PC-9 (cell line): Measurements from ENCODE around the gene DMAC2.

Experiments used
- EZH2 ChIP-seq: fragments of 200-600 bp; sonication (generic); IDR thresholded peaks from 2 replicates; pipeline ENCODE4 v1.8.0; 2017; ENCODE audit warnings: antibody characterized with exemption, low read depth
- TF ChIP-seq, protein P1 (sequence below): fragments of 200-600 bp; sonication (generic); conservative IDR thresholded peaks from 2 replicates; pipeline ENCODE4 v1.6.1; 2017; ENCODE audit warnings: mixed run types, antibody characterized with exemption, mild to moderate bottlenecking, moderate library complexity

DNA sequence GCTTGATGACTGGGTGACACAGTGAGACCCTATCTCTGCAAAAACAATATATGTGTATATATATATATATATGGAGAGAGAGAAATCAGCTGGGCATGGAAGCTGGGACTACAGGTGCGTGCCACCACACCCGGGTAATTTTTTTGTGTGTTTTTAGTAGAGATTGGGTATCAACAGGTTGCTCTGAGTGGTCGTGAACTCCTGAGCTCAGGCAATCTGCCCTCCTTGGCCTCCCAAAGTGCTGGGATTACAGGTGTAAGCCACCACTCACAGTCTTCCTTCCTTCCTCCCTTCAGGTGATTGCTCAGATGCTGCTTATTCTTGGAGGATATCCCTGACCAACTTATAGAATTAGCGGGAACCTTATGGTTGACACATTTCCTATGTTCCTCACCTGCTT lies 45.1 kb upstream of the DMAC2 start:
- TF ChIP-seq, protein P1, sequence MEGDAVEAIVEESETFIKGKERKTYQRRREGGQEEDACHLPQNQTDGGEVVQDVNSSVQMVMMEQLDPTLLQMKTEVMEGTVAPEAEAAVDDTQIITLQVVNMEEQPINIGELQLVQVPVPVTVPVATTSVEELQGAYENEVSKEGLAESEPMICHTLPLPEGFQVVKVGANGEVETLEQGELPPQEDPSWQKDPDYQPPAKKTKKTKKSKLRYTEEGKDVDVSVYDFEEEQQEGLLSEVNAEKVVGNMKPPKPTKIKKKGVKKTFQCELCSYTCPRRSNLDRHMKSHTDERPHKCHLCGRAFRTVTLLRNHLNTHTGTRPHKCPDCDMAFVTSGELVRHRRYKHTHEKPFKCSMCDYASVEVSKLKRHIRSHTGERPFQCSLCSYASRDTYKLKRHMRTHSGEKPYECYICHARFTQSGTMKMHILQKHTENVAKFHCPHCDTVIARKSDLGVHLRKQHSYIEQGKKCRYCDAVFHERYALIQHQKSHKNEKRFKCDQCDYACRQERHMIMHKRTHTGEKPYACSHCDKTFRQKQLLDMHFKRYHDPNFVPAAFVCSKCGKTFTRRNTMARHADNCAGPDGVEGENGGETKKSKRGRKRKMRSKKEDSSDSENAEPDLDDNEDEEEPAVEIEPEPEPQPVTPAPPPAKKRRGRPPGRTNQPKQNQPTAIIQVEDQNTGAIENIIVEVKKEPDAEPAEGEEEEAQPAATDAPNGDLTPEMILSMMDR = no peak
- TF ChIP-seq EZH2 = no peak
